H9 (cell line): ENCODE results near the gene SERINC3. TPM values are rescaled to one million over a fixed set of nuclear protein-coding genes. Genes with fewer than 3 reads are reported as not detected.

Experiments
- DNase-seq: peaks from one replicate; pipeline ENCODE4 v3.0.0-alpha.2; 2017
- H2AFZ ChIP-seq: one replicate; pipeline ENCODE4 v1.6.1; 2013; ENCODE audit warnings: mild to moderate bottlenecking, low read length, control low read depth, moderate library complexity
- H2AK5ac ChIP-seq: 2 replicates; pipeline ENCODE4 v1.6.1; 2013; ENCODE audit warnings: low read length, control low read depth, mixed read lengths; ENCODE audit not compliant: insufficient read length
- H2BK120ac ChIP-seq: one replicate; pipeline ENCODE4 v1.6.1; 2013; ENCODE audit warnings: low read depth, mild to moderate bottlenecking, low read length, control low read depth, inconsistent platforms; ENCODE audit not compliant: poor library complexity, severe bottlenecking
- H2BK12ac ChIP-seq: 2 replicates; pipeline ENCODE4 v1.6.1; 2013; ENCODE audit warnings: low read length, control low read depth, mixed read lengths, low read depth; ENCODE audit not compliant: insufficient read length
- H2BK15ac ChIP-seq: 2 replicates; pipeline ENCODE4 v1.6.1; 2013; ENCODE audit warnings: low read depth, low read length, control low read depth
- H2BK20ac ChIP-seq: one replicate; pipeline ENCODE4 v1.6.1; 2013; ENCODE audit warnings: low read depth, mild to moderate bottlenecking, low read length, control low read depth, inconsistent platforms; ENCODE audit not compliant: poor library complexity, severe bottlenecking
- H2BK5ac ChIP-seq: 2 replicates; pipeline ENCODE4 v1.6.1; 2013; ENCODE audit warnings: low read length, control low read depth, mixed read lengths; ENCODE audit not compliant: insufficient read length
- H3K14ac ChIP-seq: 2 replicates; pipeline ENCODE4 v1.6.1; 2013; ENCODE audit warnings: low read length, control low read depth; ENCODE audit not compliant: insufficient read depth
- H3K18ac ChIP-seq: 2 replicates; pipeline ENCODE4 v1.6.1; 2013; ENCODE audit warnings: low read depth, mild to moderate bottlenecking, mixed read lengths, low read length, control low read depth; ENCODE audit not compliant: insufficient read length
- H3K23ac ChIP-seq: 2 replicates; pipeline ENCODE4 v1.6.1; 2013; ENCODE audit warnings: low read length, control low read depth, mixed read lengths, low read depth; ENCODE audit not compliant: insufficient read length
- H3K23me2 ChIP-seq: 2 replicates; pipeline ENCODE4 v1.6.1; 2013; ENCODE audit warnings: low read depth, mild to moderate bottlenecking, mixed read lengths, low read length, control low read depth; ENCODE audit not compliant: insufficient read length, poor library complexity, severe bottlenecking
- H3K27ac ChIP-seq: 2 replicates; pipeline ENCODE4 v1.5.1; 2013; ENCODE audit warnings: low read length, control low read depth, mixed read lengths, low read depth; ENCODE audit not compliant: insufficient read length
- H3K27me3 ChIP-seq: 2 replicates; pipeline ENCODE4 v1.6.1; 2013; ENCODE audit warnings: low read length, control low read depth, inconsistent platforms; ENCODE audit not compliant: insufficient read depth
- H3K4ac ChIP-seq: 2 replicates; pipeline ENCODE4 v1.6.1; 2013; ENCODE audit warnings: low read depth, mild to moderate bottlenecking, control low read depth, inconsistent platforms, low read length, moderate library complexity
- H3K4me1 ChIP-seq: 2 replicates; pipeline ENCODE4 v1.6.1; 2013; ENCODE audit warnings: low read length, control low read depth, inconsistent platforms; ENCODE audit not compliant: insufficient read depth
- H3K4me2 ChIP-seq: 2 replicates; pipeline ENCODE4 v1.6.1; 2013; ENCODE audit warnings: low read length, control low read depth, mixed read lengths; ENCODE audit not compliant: insufficient read length, insufficient read depth
- H3K56ac ChIP-seq: 2 replicates; pipeline ENCODE4 v1.6.1; 2013; ENCODE audit warnings: low read depth, mild to moderate bottlenecking, mixed read lengths, low read length, control low read depth; ENCODE audit not compliant: insufficient read length
- H3K79me1 ChIP-seq: 2 replicates; pipeline ENCODE4 v1.6.1; 2013; ENCODE audit warnings: low read depth, mild to moderate bottlenecking, moderate library complexity, low read length, control low read depth, inconsistent platforms; ENCODE audit not compliant: insufficient read depth, poor library complexity, severe bottlenecking
- H3K79me2 ChIP-seq: 2 replicates; pipeline ENCODE4 v1.6.1; 2013; ENCODE audit warnings: low read length, control low read depth, inconsistent platforms; ENCODE audit not compliant: insufficient read depth
- H3K9ac ChIP-seq: 2 replicates; pipeline ENCODE4 v1.6.1; 2013; ENCODE audit warnings: low read length, control low read depth, mixed read lengths; ENCODE audit not compliant: insufficient read length; ENCODE audit errors: extremely low read depth
- H3K9me3 ChIP-seq: one replicate; pipeline ENCODE4 v1.6.1; 2013; ENCODE audit warnings: low read depth, low read length, inconsistent platforms; ENCODE audit not compliant: control insufficient read depth
- H3T11ph ChIP-seq: one replicate; pipeline ENCODE4 v1.6.1; 2013; ENCODE audit warnings: mild to moderate bottlenecking, low read length, control low read depth, inconsistent platforms
- H4K20me1 ChIP-seq: one replicate; pipeline ENCODE4 v1.6.1; 2013; ENCODE audit not compliant: control insufficient read depth, insufficient read length, insufficient read depth
- H4K5ac ChIP-seq: 2 replicates; pipeline ENCODE4 v1.6.1; 2013; ENCODE audit warnings: low read depth, mild to moderate bottlenecking, mixed read lengths, low read length, control low read depth; ENCODE audit not compliant: insufficient read length
- H4K8ac ChIP-seq: replicated peaks from 2 replicates; pipeline ENCODE4 v1.6.1; 2013; ENCODE audit warnings: low read length, control low read depth, mixed read lengths, low read depth; ENCODE audit not compliant: insufficient read length
- H4K91ac ChIP-seq: 2 replicates; pipeline ENCODE4 v1.6.1; 2013; ENCODE audit warnings: low read depth, mild to moderate bottlenecking, moderate library complexity, mixed read lengths, low read length, control low read depth; ENCODE audit not compliant: insufficient read length
- H3K27ac Mint-ChIP-seq, 3 experiments: 2 replicates in 2 of 3; 3 replicates in 1 of 3; pipeline ENCODE4 v1.8.0; 2020 to 2021; ENCODE audit warnings: mixed read lengths in 3 of 3, mild to moderate bottlenecking in 1 of 3, moderate library complexity in 1 of 3
- H3K27me3 Mint-ChIP-seq: 2 replicates; pipeline ENCODE4 v1.8.0; 2021; ENCODE audit warnings: low read depth, mild to moderate bottlenecking, moderate library complexity, mixed read lengths
- H3K36me3 Mint-ChIP-seq, 3 experiments: 2 replicates in 2 of 3; 3 replicates in 1 of 3; pipeline ENCODE4 v1.8.0; 2020 to 2021; ENCODE audit warnings: low read depth in 3 of 3, mixed read lengths in 3 of 3; ENCODE audit not compliant: insufficient read depth in 1 of 3
- H3K4me1 Mint-ChIP-seq, 2 experiments: 2 replicates each; pipeline ENCODE4 v1.8.0; 2020; ENCODE audit warnings: mixed read lengths in 2 of 2
- H3K4me3 Mint-ChIP-seq, 2 experiments: 2 replicates in 1 of 2; 3 replicates in 1 of 2; pipeline ENCODE4 v1.8.0; 2020 to 2021; ENCODE audit warnings: mild to moderate bottlenecking in 2 of 2, mixed read lengths in 2 of 2, moderate library complexity in 1 of 2
- H3K9me3 Mint-ChIP-seq, 2 experiments: 2 replicates in 1 of 2; 3 replicates in 1 of 2; pipeline ENCODE4 v1.8.0; 2020; ENCODE audit warnings: mild to moderate bottlenecking in 2 of 2, mixed read lengths in 2 of 2, moderate library complexity in 1 of 2
- WGBS: extraction: QIAGEN DNeasy Blood & Tissue Kit; methylation state at CpG from one replicate; pipeline ENCODE4 v1.1.7; 2013; ENCODE audit warnings: missing lambda C conversion rate, low lambda C conversion rate, mixed read lengths; ENCODE audit not compliant: insufficient read length; ENCODE audit errors: extremely low coverage; 5-methylcytosine and 5-hydroxymethylcytosine counted together
- total RNA-seq: library from RNA; stranded (reverse); gene quantifications from 2 replicates; pipeline ENCODE4 v1.2.1, GENCODE V29; 2021
- TF ChIP-seq, protein P1 (sequence below): fragments of 200-600 bp; sonication (generic); conservative IDR thresholded peaks from 3 replicates; pipeline ENCODE4 v1.8.0; 2021; ENCODE audit warnings: antibody characterized with exemption, mild to moderate bottlenecking

Gene SERINC3
- total RNA-seq, 1 experiment from 2014 or later = 41.5 TPM

GRCh38 chr20:44543358-44543757 lies 21.5 kb upstream of the SERINC3 start:
- Mint-ChIP-seq H3K4me1 (peaks cover 4 to 8% of the 10 kb centered on the region in 2 experiments), H3K4me3 (no peak overlapping the region), H3K36me3 (no peaks in the 10 kb centered on the region), H3K27ac (no peak overlapping the region), H3K9me3 (no peaks in the 10 kb centered on the region), H3K27me3 (no peaks in the 10 kb centered on the region)
- Histone ChIP-seq H4K5ac (no peak overlapping the region), H3K79me1 (no peaks in the 10 kb centered on the region), H3K23me2 (no peaks in the 10 kb centered on the region), H2BK15ac (no peak overlapping the region), H3K27ac (no peak overlapping the region), H4K91ac (no peak overlapping the region), H3K79me2 (0 out of 2 replicates have a peak, but pooled peaks cover 2% of the 10 kb centered on the region), H3K14ac (no peak overlapping the region), H3K27me3 (no peaks in the 10 kb centered on the region), H3K18ac (no peak overlapping the region), H2AFZ (no peak overlapping the region), H2BK20ac (no peak overlapping the region), H2BK5ac (no peak overlapping the region), H3K4me1 (no peaks in the 10 kb centered on the region; the same call in 1 of the 2 replicates), H3T11ph (no peak overlapping the region), H3K4ac (no peak overlapping the region), H3K56ac (no peak overlapping the region), H2BK120ac (no peak overlapping the region), H2BK12ac (no peak overlapping the region), H4K8ac (no peak overlapping the region), H2AK5ac (no peak overlapping the region), H3K9me3 (no peaks in the 10 kb centered on the region), H3K9ac (no peak overlapping the region), H4K20me1 (no peaks in the 10 kb centered on the region), H3K23ac (no peak overlapping the region), H3K4me2 (no peak overlapping the region)
- DNase-seq = no peak
- WGBS = no CpG with 5 or more reads among the region's 3 CpGs
- TF ChIP-seq, protein P1, sequence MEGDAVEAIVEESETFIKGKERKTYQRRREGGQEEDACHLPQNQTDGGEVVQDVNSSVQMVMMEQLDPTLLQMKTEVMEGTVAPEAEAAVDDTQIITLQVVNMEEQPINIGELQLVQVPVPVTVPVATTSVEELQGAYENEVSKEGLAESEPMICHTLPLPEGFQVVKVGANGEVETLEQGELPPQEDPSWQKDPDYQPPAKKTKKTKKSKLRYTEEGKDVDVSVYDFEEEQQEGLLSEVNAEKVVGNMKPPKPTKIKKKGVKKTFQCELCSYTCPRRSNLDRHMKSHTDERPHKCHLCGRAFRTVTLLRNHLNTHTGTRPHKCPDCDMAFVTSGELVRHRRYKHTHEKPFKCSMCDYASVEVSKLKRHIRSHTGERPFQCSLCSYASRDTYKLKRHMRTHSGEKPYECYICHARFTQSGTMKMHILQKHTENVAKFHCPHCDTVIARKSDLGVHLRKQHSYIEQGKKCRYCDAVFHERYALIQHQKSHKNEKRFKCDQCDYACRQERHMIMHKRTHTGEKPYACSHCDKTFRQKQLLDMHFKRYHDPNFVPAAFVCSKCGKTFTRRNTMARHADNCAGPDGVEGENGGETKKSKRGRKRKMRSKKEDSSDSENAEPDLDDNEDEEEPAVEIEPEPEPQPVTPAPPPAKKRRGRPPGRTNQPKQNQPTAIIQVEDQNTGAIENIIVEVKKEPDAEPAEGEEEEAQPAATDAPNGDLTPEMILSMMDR = no peak
